Uterus (tissue), 2 donors: ENCODE measurements around the gene SND1.

Experiments used
- POLR2A ChIP-seq, 2 donors: fragments of 450-650 bp; IDR thresholded peaks; one replicate each; pipeline ENCODE4 v1.6.1; 2016; ENCODE audit warnings: antibody characterized with exemption in 2 of 2, mild to moderate bottlenecking in 1 of 2, moderate library complexity in 1 of 2
- TF ChIP-seq, protein P1 (sequence below), 4 experiments: fragments of 200-600 bp in 2 of 4; fragments of 450-650 bp in 2 of 4; sonication (generic) in 2 of 4; IDR thresholded peaks; one replicate each; pipeline ENCODE4 v1.5.1; 2016 to 2019; ENCODE audit warnings: antibody characterized with exemption in 4 of 4, mild to moderate bottlenecking in 2 of 4, moderate library complexity in 1 of 4

DNA sequence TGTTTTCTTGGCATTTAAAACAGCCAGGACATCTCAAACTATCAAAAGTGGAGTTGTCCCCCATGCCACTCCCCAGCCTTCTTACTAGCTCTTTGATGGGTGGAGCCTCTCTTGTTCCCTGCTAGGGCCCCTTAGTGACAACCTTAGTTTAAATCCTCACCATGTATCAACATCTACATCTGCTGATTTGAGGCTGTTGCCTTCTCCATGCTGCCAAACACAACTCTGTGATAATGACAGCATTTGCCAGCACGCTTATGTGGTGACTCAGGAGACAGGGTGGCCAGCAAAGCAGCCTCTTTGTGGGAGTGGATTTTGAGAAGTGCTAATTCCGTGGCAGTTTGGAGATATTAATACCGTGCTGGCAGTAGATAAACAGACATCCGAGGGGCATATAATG, 233.8 kb downstream of the SND1 start:
- TF ChIP-seq POLR2A (IDR thresholded peaks at IDR 0.05), result no peak
- TF ChIP-seq, protein P1, sequence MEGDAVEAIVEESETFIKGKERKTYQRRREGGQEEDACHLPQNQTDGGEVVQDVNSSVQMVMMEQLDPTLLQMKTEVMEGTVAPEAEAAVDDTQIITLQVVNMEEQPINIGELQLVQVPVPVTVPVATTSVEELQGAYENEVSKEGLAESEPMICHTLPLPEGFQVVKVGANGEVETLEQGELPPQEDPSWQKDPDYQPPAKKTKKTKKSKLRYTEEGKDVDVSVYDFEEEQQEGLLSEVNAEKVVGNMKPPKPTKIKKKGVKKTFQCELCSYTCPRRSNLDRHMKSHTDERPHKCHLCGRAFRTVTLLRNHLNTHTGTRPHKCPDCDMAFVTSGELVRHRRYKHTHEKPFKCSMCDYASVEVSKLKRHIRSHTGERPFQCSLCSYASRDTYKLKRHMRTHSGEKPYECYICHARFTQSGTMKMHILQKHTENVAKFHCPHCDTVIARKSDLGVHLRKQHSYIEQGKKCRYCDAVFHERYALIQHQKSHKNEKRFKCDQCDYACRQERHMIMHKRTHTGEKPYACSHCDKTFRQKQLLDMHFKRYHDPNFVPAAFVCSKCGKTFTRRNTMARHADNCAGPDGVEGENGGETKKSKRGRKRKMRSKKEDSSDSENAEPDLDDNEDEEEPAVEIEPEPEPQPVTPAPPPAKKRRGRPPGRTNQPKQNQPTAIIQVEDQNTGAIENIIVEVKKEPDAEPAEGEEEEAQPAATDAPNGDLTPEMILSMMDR (IDR thresholded peaks at IDR 0.05), result no peak
